Kidney (tissue), 14 donors: ENCODE data around the gene UGGT2. TPM values are rescaled to one million over a fixed set of nuclear protein-coding genes. Genes with fewer than 3 reads are reported as not detected.

Source experiments
- DNase-seq, 5 donors: peaks; one replicate each; pipeline ENCODE4 v3.0.0-alpha.2; 2013 to 2020
- FAIRE-seq: peaks from 2 replicates; lab custom pipeline; 2012; peaks lifted over from hg19 to GRCh38; lab: Jason Lieb, UNC
- H3K27ac ChIP-seq, 2 donors: one replicate each; pipeline ENCODE4 v1.7.0; 2013; ENCODE audit warnings: low read depth in 2 of 2, low read length in 2 of 2, inconsistent platforms in 1 of 2
- H3K27me3 ChIP-seq: one replicate; pipeline ENCODE4 v1.7.1; 2013; ENCODE audit warnings: low read length, inconsistent platforms; ENCODE audit not compliant: control insufficient read depth, insufficient read depth
- H3K36me3 ChIP-seq, 3 donors: one replicate each; pipeline versions ENCODE4 v1.7.0 to v1.7.1; 2013; ENCODE audit warnings: low read length in 3 of 3, control low read depth in 1 of 3, inconsistent platforms in 1 of 3; ENCODE audit not compliant: insufficient read depth in 3 of 3, control insufficient read depth in 2 of 3
- H3K4me1 ChIP-seq, 3 donors: one replicate each; pipeline versions ENCODE4 v1.7.0 to v1.7.1; 2013; ENCODE audit warnings: low read length in 3 of 3, inconsistent platforms in 1 of 3, low read depth in 1 of 3; ENCODE audit not compliant: control insufficient read depth in 2 of 3, insufficient read depth in 2 of 3
- H3K4me3 ChIP-seq, 3 donors: one replicate each; pipeline versions ENCODE4 v1.7.0 to v1.8.1; 2013; ENCODE audit warnings: low read length in 3 of 3, control low read depth in 1 of 3, inconsistent platforms in 1 of 3
- H3K9ac ChIP-seq, 3 donors: one replicate each; pipeline versions ENCODE4 v1.7.0 to v1.7.1; 2013; ENCODE audit warnings: low read length in 3 of 3, control low read depth in 1 of 3, inconsistent platforms in 1 of 3
- H3K9me3 ChIP-seq, 3 donors: one replicate each; pipeline versions ENCODE4 v1.7.0 to v1.7.1; 2013; ENCODE audit warnings: low read length in 3 of 3, control low read depth in 1 of 3, inconsistent platforms in 1 of 3; ENCODE audit not compliant: control insufficient read depth in 2 of 3, insufficient read depth in 1 of 3
- CTCF ChIP-seq: IDR thresholded peaks from 3 replicates; pipeline ENCODE4 v1.5.1; 2012; ENCODE audit warnings: mild to moderate bottlenecking, moderate library complexity, borderline replicate concordance; ENCODE audit not compliant: insufficient read depth; ENCODE audit errors: extremely low read depth
- intact Hi-C: fragments of 100-400 bp; cut with DNase I; formaldehyde crosslinking; loops from one replicate; pipeline ENCODE4 v1.11.1; 2022
- polyA plus RNA-seq: library from polyadenylated mRNA; stranded (reverse); fragments of 350-450 nt; fragmentation: Illumina TruSeq; extraction: RNeasy Lipid Tissue Mini Kit (QIAGEN cat#74804); gene quantifications from one replicate; pipeline ENCODE4 v1.2.3, GENCODE V29; 2014; ENCODE audit warnings: low read depth, low replicate concordance; ENCODE audit not compliant: insufficient read depth
- total RNA-seq: library from RNA; stranded (reverse); fragmentation: NEBNext Ultra II Directional; extraction: Animal tissue kit (Norgen Biotek cat#: 25700); gene quantifications from one replicate; pipeline ENCODE4 v1.2.1, GENCODE V29; 2021
- donor health status: control.
- donor health status: control.
- donor health status: control.
- donor health status: control.
- donor health status: control.
- donor health status: DM: yes; HTN: yes; CAD: no.
- donor health status: Normal renal cell carcinoma (clear cell type).

UGGT2 gene
- total and polyA plus RNA-seq, 2 donors from 2014 or later, result 10.0 to 31.9 TPM

- H3K36me3 ChIP-seq, result no peaks in the 10 kb centered on the region
- H3K27ac ChIP-seq, result no peak overlapping the region
- DNase-seq (peak; percentile 62 to 91 (median 83)), FAIRE-seq (peak; percentile 83)
- intact Hi-C loops, result no loop called here
- no peak overlapping the region for H3K4me3 ChIP-seq
- H3K27me3 ChIP-seq, result no peaks in the 10 kb centered on the region
- peak; percentile 92 for TF ChIP-seq CTCF
- peaks cover 0 to 2% (median 0%) of the 10 kb centered on the region in 3 donors for H3K4me1 ChIP-seq
- H3K9ac ChIP-seq, result no peak overlapping the region
- H3K9me3 ChIP-seq, result peaks cover 0 to 4% (median 0%) of the 10 kb centered on the region in 3 donors
Measured at GRCh38 chr13:95834134-95834765, 219.0 kb downstream of the UGGT2 start.

GRCh38 chr13:95833719-95834118 lies 219.5 kb downstream of the UGGT2 start:
- no peak overlapping the region for H3K27ac ChIP-seq
- intact Hi-C loops, result no loop called here
- H3K27me3 ChIP-seq, result no peaks in the 10 kb centered on the region
- no peak for FAIRE-seq
- no peak overlapping the region for H3K4me3 ChIP-seq
- TF ChIP-seq CTCF, result no peak
- peaks cover 0 to 4% (median 0%) of the 10 kb centered on the region in 3 donors for H3K9me3 ChIP-seq
- no peaks in the 10 kb centered on the region for H3K36me3 ChIP-seq
- H3K4me1 ChIP-seq, result peaks cover 0 to 2% (median 0%) of the 10 kb centered on the region in 3 donors
- DNase-seq, result peak in 2 of 5 donors; percentile 6 to 9
- no peak overlapping the region for H3K9ac ChIP-seq

- intact Hi-C loops, result no loop called here
- TF ChIP-seq CTCF, result no peak
- FAIRE-seq, result no peak
- no peaks in the 10 kb centered on the region for H3K27me3 ChIP-seq
- H3K27ac ChIP-seq, result no peak overlapping the region
- H3K9me3 ChIP-seq, result peaks cover 0 to 4% (median 0%) of the 10 kb centered on the region in 3 donors
- no peaks in the 10 kb centered on the region for H3K36me3 ChIP-seq
- no peak overlapping the region for H3K9ac ChIP-seq
- H3K4me3 ChIP-seq, result no peak overlapping the region
- peaks cover 0 to 2% (median 0%) of the 10 kb centered on the region in 3 donors for H3K4me1 ChIP-seq
- DNase-seq, result no peak
Measured at GRCh38 chr13:95833126-95833525, 220.1 kb downstream of the UGGT2 start.
